Endothelial cell of umbilical vein (primary cell): ENCODE data around the gene NHERF2. TPM values are rescaled to one million over a fixed set of nuclear protein-coding genes. Genes with fewer than 3 reads are reported as not detected.

ENCODE experiments used
- BruUV-seq: library from RNA; stranded (reverse); fragments of 400-500 nt; replicated peaks from 2 replicates; lab custom pipeline; 2021; lab: Mats Ljungman, UMichigan
- CTCF ChIA-PET: fragments of 300-600, 350-600 bp; sonication (Branson Sonifier 250); formaldehyde crosslinking; loops from one replicate; lab custom pipeline; 2021; ENCODE audit warnings: antibody characterized with exemption, inconsistent platforms; lab: Charles Lee
- POLR2A ChIA-PET: fragments of 300-600, 350-600 bp; sonication (Branson Sonifier 250); formaldehyde crosslinking; loops from one replicate; lab custom pipeline; 2021; ENCODE audit warnings: antibody characterized with exemption, inconsistent platforms; lab: Charles Lee
- DNase-seq: peaks from one replicate; pipeline ENCODE4 v3.0.0-alpha.2; 2011; ENCODE audit warnings: low read depth, low spot score
- FAIRE-seq: peaks from 2 replicates; lab custom pipeline; 2011; peaks lifted over from hg19 to GRCh38; lab: Jason Lieb, UNC
- H2AFZ ChIP-seq: 2 replicates; pipeline ENCODE4 v1.6.0; 2012; ENCODE audit warnings: low read depth, low read length, control low read depth, inconsistent platforms
- H3K27ac ChIP-seq: 2 replicates; pipeline ENCODE4 v1.5.1; 2011; ENCODE audit warnings: low read depth, mild to moderate bottlenecking, control low read depth, low read length, moderate library complexity; ENCODE audit not compliant: insufficient read depth
- H3K27me3 ChIP-seq, 2 experiments: 2 replicates each; pipeline versions ENCODE4 v1.6.0 to v1.6.1; 2011; ENCODE audit warnings: low read length in 2 of 2, mixed read lengths in 1 of 2; ENCODE audit not compliant: control insufficient read depth in 2 of 2, insufficient read depth in 2 of 2
- H3K36me3 ChIP-seq, 2 experiments: 2 replicates in 1 of 2; 3 replicates in 1 of 2; pipeline ENCODE4 v1.5.1; 2011; ENCODE audit warnings: low read length in 2 of 2, mild to moderate bottlenecking in 1 of 2, moderate library complexity in 1 of 2; ENCODE audit not compliant: control insufficient read depth in 2 of 2, insufficient read depth in 2 of 2; ENCODE audit errors: extremely low read depth in 1 of 2
- H3K4me1 ChIP-seq: 3 replicates; pipeline ENCODE4 v1.5.1; 2011; ENCODE audit warnings: mild to moderate bottlenecking, low read length; ENCODE audit not compliant: control insufficient read depth, insufficient read depth; ENCODE audit errors: extremely low read depth
- H3K4me2 ChIP-seq: 2 replicates; pipeline ENCODE4 v1.6.1; 2011; ENCODE audit warnings: low read length, control low read depth, mixed read lengths; ENCODE audit not compliant: insufficient read depth
- H3K4me3 ChIP-seq, 3 experiments: fragments of 200-600 bp in 1 of 3; sonication (generic), shearing (Covaris generic) in 1 of 3; replicated peaks in 1 of 3; 2 replicates each; pipeline ENCODE4 v1.5.1; 2011 to 2016; ENCODE audit warnings: control low read depth in 3 of 3, low read length in 3 of 3, mild to moderate bottlenecking in 2 of 3, inconsistent platforms in 1 of 3, low read depth in 1 of 3, moderate library complexity in 1 of 3; ENCODE audit not compliant: insufficient read depth in 1 of 3
- H3K79me2 ChIP-seq: 2 replicates; pipeline ENCODE4 v1.6.0; 2012; ENCODE audit warnings: low read length, inconsistent platforms; ENCODE audit not compliant: control insufficient read depth, insufficient read depth
- H3K9ac ChIP-seq: replicated peaks from 2 replicates; pipeline ENCODE3; 2011; ENCODE audit warnings: low read length, control low read depth; ENCODE audit not compliant: insufficient read depth; ENCODE audit errors: extremely low read depth
- H3K9me1 ChIP-seq: replicated peaks from 3 replicates; pipeline ENCODE4 v1.6.0; 2011; ENCODE audit warnings: mild to moderate bottlenecking, low read length; ENCODE audit not compliant: control insufficient read depth, insufficient read depth; ENCODE audit errors: extremely low read depth
- H3K9me3 ChIP-seq: replicated peaks from 2 replicates; pipeline ENCODE4 v1.5.1; 2012; ENCODE audit warnings: low read length, inconsistent platforms; ENCODE audit not compliant: control insufficient read depth, insufficient read depth
- H4K20me1 ChIP-seq: replicated peaks from 2 replicates; pipeline ENCODE3; 2011; ENCODE audit warnings: mild to moderate bottlenecking, low read length; ENCODE audit not compliant: control insufficient read depth, insufficient read depth; ENCODE audit errors: extremely low read depth
- EZH2 ChIP-seq: IDR thresholded peaks from 2 replicates; pipeline ENCODE4 v1.6.1; 2012; ENCODE audit warnings: borderline replicate concordance, low read depth, mild to moderate bottlenecking, moderate library complexity, low read length, inconsistent platforms; ENCODE audit not compliant: severe bottlenecking
- FOS ChIP-seq: IDR thresholded peaks from 2 replicates; pipeline ENCODE4 v1.6.1; 2011; ENCODE audit warnings: mild to moderate bottlenecking, low read length, moderate library complexity, borderline replicate concordance; ENCODE audit not compliant: insufficient read depth
- GATA2 ChIP-seq: IDR thresholded peaks from 2 replicates; pipeline ENCODE4 v1.7.0; 2011; ENCODE audit warnings: low read depth, mild to moderate bottlenecking, moderate library complexity, mixed read lengths, low read length; ENCODE audit not compliant: insufficient read length, insufficient read depth
- MAX ChIP-seq: IDR thresholded peaks from 2 replicates; pipeline ENCODE4 v1.6.1; 2011; ENCODE audit not compliant: insufficient read depth, insufficient read length
- MYC ChIP-seq: IDR thresholded peaks from one replicate; pipeline ENCODE4 v1.6.1; 2011; ENCODE audit warnings: mild to moderate bottlenecking, low read depth, low read length
- POLR2A ChIP-seq: IDR thresholded peaks from 2 replicates; pipeline ENCODE4 v1.6.1; 2012; ENCODE audit warnings: low read depth, mild to moderate bottlenecking, control low read depth, low read length
- POLR2AphosphoS5 ChIP-seq: IDR thresholded peaks from 2 replicates; pipeline ENCODE4 v1.6.1; 2012; ENCODE audit warnings: low read depth, mild to moderate bottlenecking, control low read depth, low read length, moderate library complexity; ENCODE audit not compliant: insufficient read depth
- dilution Hi-C: fragments of 300-500 bp; cut with MboI; formaldehyde crosslinking; loops from one replicate; pipeline ENCODE4 v1.15.0; 2019; ENCODE audit warnings: low sequenced_read_pairs; ENCODE audit not compliant: extremely low pct_ligation_motif_present
- intact Hi-C: fragments of 100-400 bp; cut with micrococcal nuclease; formaldehyde crosslinking; loops from one replicate; pipeline ENCODE4 v1.10.0; 2022
- polyA plus RNA-seq, 4 experiments: library from polyadenylated mRNA; depleted of rRNA in 3 of 4; stranded (reverse) in 3 of 4; unstranded in 1 of 4; fragments of >200 nt; gene quantifications; 2 replicates each; pipeline versions ENCODE4 v1.2.1 to v1.2.3, GENCODE V29; 2011 to 2012; ENCODE audit warnings: missing spikeins in 1 of 4
- total RNA-seq: library from RNA; stranded (reverse); gene quantifications from 2 replicates; pipeline ENCODE4 v1.2.3, GENCODE V29; 2021

The NHERF2 gene
- total and polyA plus RNA-seq, 2 donors (not counting 3 experiments of a cell fraction or from before 2014, with no cell fraction given) = 65.2 to 71.2 TPM

GRCh38 chr16:2086106-2086742 is 59.5 kb downstream of the NHERF2 start:
- Histone ChIP-seq H3K36me3 (peaks cover 0 to 51% of the 10 kb centered on the region in 2 experiments), H3K9me3 (no peaks in the 10 kb centered on the region), H3K9ac (no peak overlapping the region), H3K4me3 (no peak overlapping the region), H4K20me1 (no peaks in the 10 kb centered on the region), H2AFZ (no peak overlapping the region), H3K27ac (no peak overlapping the region), H3K9me1 (no peaks in the 10 kb centered on the region), H3K4me1 (no peaks in the 10 kb centered on the region), H3K27me3 (no peaks in the 10 kb centered on the region), H3K4me2 (no peak overlapping the region), H3K79me2 (no peaks in the 10 kb centered on the region)
- DNase-seq = no peak
- FAIRE-seq = no peak
- CTCF ChIA-PET = interaction anchor here (1.0 to 2.5 kb wide), 4 partner anchors 10 to 64 kb away, joined by 3 to 8 read pairs (median 5); no protein-coding TSS in a partner anchor
- dilution Hi-C loops (no loop called here), intact Hi-C loops (no loop called here)
- TF ChIP-seq POLR2A = no peak
- TF ChIP-seq EZH2 = no peak
- POLR2A ChIA-PET = no interaction called here
- no TSS peak for BruUV-seq

- H3K79me2 ChIP-seq = no peaks in the 10 kb centered on the region
- no peaks in the 10 kb centered on the region for H3K9me1 ChIP-seq
- intact Hi-C loops (no loop called here), dilution Hi-C loops (no loop called here)
- CTCF ChIA-PET = interaction anchor here (1.2 to 2.5 kb wide), 2 partner anchors 53 kb away, joined by 4 to 8 read pairs; no protein-coding TSS in a partner anchor
- H2AFZ ChIP-seq = no peak overlapping the region
- no peaks in the 10 kb centered on the region for H4K20me1 ChIP-seq
- H3K4me2 ChIP-seq = no peak overlapping the region
- FAIRE-seq = no peak
- H3K27me3 ChIP-seq = no peaks in the 10 kb centered on the region
- H3K9me3 ChIP-seq = no peaks in the 10 kb centered on the region
- TF ChIP-seq MAX (no peak), MYC (no peak), EZH2 (no peak), GATA2 (no peak), FOS (no peak), POLR2AphosphoS5 (no peak)
- H3K9ac ChIP-seq = no peak overlapping the region
- POLR2A ChIA-PET = no interaction called here
- H3K36me3 ChIP-seq = peaks cover 0 to 43% of the 10 kb centered on the region in 2 experiments
- H3K4me1 ChIP-seq = peaks cover 5% of the 10 kb centered on the region
- no peak overlapping the region for H3K27ac ChIP-seq
- BruUV-seq = no TSS peak
- no peak overlapping the region for H3K4me3 ChIP-seq
- no peak for DNase-seq
Observed at GRCh38 chr16:2086812-2087747, 60.4 kb downstream of the NHERF2 start.
